Keratinocyte (primary cell): Measurements from ENCODE around the gene ITPR2.

Experiments used
- CTCF ChIP-seq, 3 experiments: IDR thresholded peaks in 1 of 3; conservative IDR thresholded peaks in 1 of 3; optimal IDR thresholded peaks in 1 of 3; 2 replicates in 2 of 3; 3 replicates in 1 of 3; pipeline versions ENCODE3 to v1.5.1; 2011; ENCODE audit warnings: low read length in 3 of 3, mild to moderate bottlenecking in 3 of 3, moderate library complexity in 2 of 3, control low read depth in 1 of 3, inconsistent platforms in 1 of 3; ENCODE audit not compliant: insufficient read depth in 2 of 3; ENCODE audit errors: extremely low read depth in 1 of 3
- EZH2 ChIP-seq: IDR thresholded peaks from one replicate; pipeline ENCODE4 v1.6.1; 2012; ENCODE audit warnings: inconsistent platforms, mild to moderate bottlenecking, low read length, moderate library complexity

DNA sequence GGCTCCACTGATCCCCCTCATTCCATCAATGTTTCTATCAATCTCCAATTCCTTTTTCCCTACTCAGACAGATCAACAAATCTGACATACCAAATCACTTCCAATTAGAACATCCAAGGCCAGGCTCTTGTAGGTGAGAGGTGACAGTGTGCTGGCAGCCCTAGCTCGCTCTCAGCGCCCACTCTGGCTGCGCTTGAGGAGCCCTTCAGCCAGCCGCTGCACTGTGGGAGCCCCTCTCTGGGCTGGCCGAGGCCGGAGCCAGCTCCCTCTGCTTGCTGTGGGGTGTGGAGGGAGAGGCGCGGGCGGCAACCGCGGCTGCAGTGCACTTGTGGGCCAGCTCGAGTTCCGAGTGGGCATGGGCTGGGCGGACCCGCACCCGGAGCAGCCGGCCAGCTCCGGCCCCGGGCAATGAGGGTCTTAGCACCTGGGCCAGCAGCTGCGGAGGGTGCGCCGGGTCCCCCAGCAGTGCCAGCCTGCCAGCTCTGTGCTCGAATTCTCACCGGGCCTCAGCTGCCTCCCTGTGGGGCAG, 6.0 kb upstream of the ITPR2 start:
- TF ChIP-seq EZH2 (no peak), CTCF (optimal IDR thresholded peaks at IDR 0.05 in 1 of 3, IDR thresholded peaks at IDR 0.05 in 1 of 3, conservative IDR thresholded peaks at IDR 0.05 in 1 of 3; ENCODE audit: extremely low read depth in 1 of 3, insufficient read depth in 2 of 3, low read length in 3 of 3) (no peak)
